Neural progenitor cell (in vitro differentiated cells): ENCODE results near the gene SORBS2. TPM values are rescaled to one million over a fixed set of nuclear protein-coding genes. Genes with fewer than 3 reads are reported as not detected.

Experiments
- DNase-seq: peaks from one replicate; pipeline ENCODE4 v3.0.0-alpha.2; 2016; ENCODE audit warnings: low spot score
- H2AFZ ChIP-seq: fragments of 200-600 bp; sonication (generic); replicated peaks from 2 replicates; pipeline ENCODE4 v1.6.1; 2016; ENCODE audit warnings: antibody characterized with exemption
- H3F3A ChIP-seq: fragments of 200-600 bp; sonication (generic); 2 replicates; pipeline ENCODE4 v1.6.1; 2016; ENCODE audit warnings: antibody characterized with exemption, low read depth
- H3K27ac ChIP-seq: fragments of 200-600 bp; sonication (generic); 2 replicates; pipeline ENCODE4 v1.5.1; 2016; ENCODE audit warnings: mild to moderate bottlenecking
- H3K27me3 ChIP-seq: fragments of 200-600 bp; sonication (generic); 2 replicates; pipeline ENCODE4 v1.6.1; 2016; ENCODE audit warnings: mild to moderate bottlenecking, moderate library complexity
- H3K36me3 ChIP-seq: fragments of 200-600 bp; sonication (generic); 2 replicates; pipeline ENCODE4 v1.5.1; 2016
- H3K4me1 ChIP-seq: fragments of 200-600 bp; sonication (generic); 2 replicates; pipeline ENCODE4 v1.6.1; 2016; ENCODE audit warnings: mixed run types
- H3K4me2 ChIP-seq: fragments of 200-600 bp; sonication (generic); 2 replicates; pipeline ENCODE4 v1.6.1; 2016
- H3K4me3 ChIP-seq: fragments of 200-600 bp; sonication (generic); 2 replicates; pipeline ENCODE4 v1.5.1; 2016
- H3K79me2 ChIP-seq: fragments of 200-600 bp; sonication (generic); 2 replicates; pipeline ENCODE4 v1.6.1; 2016; ENCODE audit warnings: low read depth
- H3K9ac ChIP-seq: fragments of 200-600 bp; sonication (generic); 2 replicates; pipeline ENCODE4 v1.6.1; 2016
- H3K9me3 ChIP-seq: fragments of 200-600 bp; sonication (generic); 2 replicates; pipeline ENCODE4 v1.5.1; 2016; ENCODE audit warnings: low read depth
- H4K20me1 ChIP-seq: fragments of 200-600 bp; sonication (generic); 2 replicates; pipeline ENCODE4 v1.6.1; 2016; ENCODE audit warnings: low read depth
- H3K27ac Mint-ChIP-seq: 3 replicates; pipeline ENCODE4 v1.8.0; 2021; ENCODE audit warnings: mixed read lengths
- H3K27me3 Mint-ChIP-seq: 2 replicates; pipeline ENCODE4 v1.8.0; 2022; ENCODE audit warnings: low read depth, mild to moderate bottlenecking, inconsistent platforms, moderate library complexity, mixed read lengths; ENCODE audit not compliant: insufficient read depth
- H3K36me3 Mint-ChIP-seq: 3 replicates; pipeline ENCODE4 v1.8.0; 2021; ENCODE audit warnings: mixed read lengths
- H3K4me1 Mint-ChIP-seq: 3 replicates; pipeline ENCODE4 v1.8.0; 2021; ENCODE audit warnings: mixed read lengths
- H3K4me3 Mint-ChIP-seq: 3 replicates; pipeline ENCODE4 v1.8.0; 2021; ENCODE audit warnings: mild to moderate bottlenecking, moderate library complexity, mixed read lengths
- H3K9me3 Mint-ChIP-seq: 3 replicates; pipeline ENCODE4 v1.8.0; 2020; ENCODE audit warnings: mixed read lengths
- EZH2 ChIP-seq: fragments of 200-600 bp; sonication (generic); IDR thresholded peaks from 2 replicates; pipeline ENCODE4 v1.6.1; 2017; ENCODE audit warnings: antibody characterized with exemption, mild to moderate bottlenecking, moderate library complexity
- EZH2phosphoT487 ChIP-seq: fragments of 200-600 bp; sonication (generic); IDR thresholded peaks from 2 replicates; pipeline ENCODE4 v1.6.1; 2017; ENCODE audit warnings: antibody characterized with exemption
- total RNA-seq: library from RNA; depleted of rRNA; stranded (reverse); fragments of >200 nt; gene quantifications from 2 replicates; pipeline ENCODE4 v1.2.3, GENCODE V29; 2015; ENCODE audit warnings: low replicate concordance
- TF ChIP-seq, protein P1 (sequence below): fragments of 200-600 bp; sonication (generic); IDR thresholded peaks from 2 replicates; pipeline ENCODE4 v1.5.1; 2017; ENCODE audit warnings: antibody characterized with exemption, mild to moderate bottlenecking

Gene SORBS2
- total RNA-seq, 1 donor from 2014 or later: 15.7 TPM

DNA sequence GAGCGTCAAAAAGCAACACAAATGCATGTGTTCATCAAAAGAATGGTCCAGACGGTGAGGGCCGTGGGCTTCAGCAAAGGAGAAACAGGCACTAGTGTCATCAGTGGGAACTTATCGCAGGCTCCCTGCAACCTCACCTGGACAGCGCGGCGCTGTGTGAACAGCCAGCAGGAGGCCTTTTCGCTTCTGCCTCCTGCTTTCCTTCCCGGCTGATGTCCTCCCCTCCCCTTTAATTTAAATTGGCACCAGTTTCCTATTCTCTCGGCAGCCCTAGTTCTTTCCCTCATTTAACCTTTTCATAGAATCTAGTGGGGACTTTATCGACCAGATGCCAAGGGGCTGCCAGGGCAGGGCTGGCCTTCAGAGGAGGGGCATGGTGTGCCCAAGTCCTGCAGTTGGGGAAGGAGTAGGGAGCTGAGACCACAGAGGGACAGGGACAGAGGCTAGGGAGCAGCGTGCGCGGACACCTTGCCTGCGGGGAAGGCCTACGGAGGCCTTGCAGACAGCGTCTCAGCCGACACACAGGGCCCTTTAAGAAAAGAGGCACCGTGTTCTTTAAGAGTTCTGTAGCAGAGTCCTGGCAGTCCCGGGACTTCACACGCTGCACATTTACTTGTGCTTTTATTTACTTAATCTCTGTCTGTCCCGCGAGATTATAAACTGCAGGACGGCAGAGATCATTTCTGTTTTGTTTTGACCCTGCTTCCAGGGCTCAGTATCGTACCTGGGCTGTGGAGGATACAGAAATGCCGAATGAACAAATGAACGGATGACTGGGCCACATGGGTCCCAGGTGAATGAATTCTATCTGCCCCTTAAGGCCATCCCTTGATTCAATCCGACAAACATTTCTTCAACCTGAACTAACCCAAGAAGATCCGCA is 8.4 kb upstream of the SORBS2 start:
- peak; percentile 26 for DNase-seq
- peaks cover 6% of the 10 kb centered on the region for H3K27me3 Mint-ChIP-seq
- H3K36me3 Mint-ChIP-seq: no peaks in the 10 kb centered on the region
- H3K9ac ChIP-seq: no peak overlapping the region
- no peak for TF ChIP-seq EZH2
- TF ChIP-seq EZH2phosphoT487: no peak
- TF ChIP-seq, protein P1, sequence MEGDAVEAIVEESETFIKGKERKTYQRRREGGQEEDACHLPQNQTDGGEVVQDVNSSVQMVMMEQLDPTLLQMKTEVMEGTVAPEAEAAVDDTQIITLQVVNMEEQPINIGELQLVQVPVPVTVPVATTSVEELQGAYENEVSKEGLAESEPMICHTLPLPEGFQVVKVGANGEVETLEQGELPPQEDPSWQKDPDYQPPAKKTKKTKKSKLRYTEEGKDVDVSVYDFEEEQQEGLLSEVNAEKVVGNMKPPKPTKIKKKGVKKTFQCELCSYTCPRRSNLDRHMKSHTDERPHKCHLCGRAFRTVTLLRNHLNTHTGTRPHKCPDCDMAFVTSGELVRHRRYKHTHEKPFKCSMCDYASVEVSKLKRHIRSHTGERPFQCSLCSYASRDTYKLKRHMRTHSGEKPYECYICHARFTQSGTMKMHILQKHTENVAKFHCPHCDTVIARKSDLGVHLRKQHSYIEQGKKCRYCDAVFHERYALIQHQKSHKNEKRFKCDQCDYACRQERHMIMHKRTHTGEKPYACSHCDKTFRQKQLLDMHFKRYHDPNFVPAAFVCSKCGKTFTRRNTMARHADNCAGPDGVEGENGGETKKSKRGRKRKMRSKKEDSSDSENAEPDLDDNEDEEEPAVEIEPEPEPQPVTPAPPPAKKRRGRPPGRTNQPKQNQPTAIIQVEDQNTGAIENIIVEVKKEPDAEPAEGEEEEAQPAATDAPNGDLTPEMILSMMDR: no peak
- H4K20me1 ChIP-seq: no peaks in the 10 kb centered on the region
- no peaks in the 10 kb centered on the region for H3K36me3 ChIP-seq
- H3K9me3 ChIP-seq: no peaks in the 10 kb centered on the region
- peaks cover 25% of the 10 kb centered on the region for H3K4me1 Mint-ChIP-seq
- H3K4me2 ChIP-seq: no peak overlapping the region
- H3K27ac ChIP-seq: peak overlapping the region; percentile 56
- no peaks in the 10 kb centered on the region for H3K27me3 ChIP-seq
- H3F3A ChIP-seq: peaks cover 13% of the 10 kb centered on the region
- peaks cover 9% of the 10 kb centered on the region for H3K9me3 Mint-ChIP-seq
- no peak overlapping the region for H3K4me3 ChIP-seq
- peak overlapping the region; percentile 99 for H2AFZ ChIP-seq
- no peak overlapping the region for H3K4me3 Mint-ChIP-seq
- peaks cover 14% of the 10 kb centered on the region for H3K4me1 ChIP-seq
- H3K27ac Mint-ChIP-seq: peak overlapping the region; percentile 93
- no peaks in the 10 kb centered on the region for H3K79me2 ChIP-seq

DNA sequence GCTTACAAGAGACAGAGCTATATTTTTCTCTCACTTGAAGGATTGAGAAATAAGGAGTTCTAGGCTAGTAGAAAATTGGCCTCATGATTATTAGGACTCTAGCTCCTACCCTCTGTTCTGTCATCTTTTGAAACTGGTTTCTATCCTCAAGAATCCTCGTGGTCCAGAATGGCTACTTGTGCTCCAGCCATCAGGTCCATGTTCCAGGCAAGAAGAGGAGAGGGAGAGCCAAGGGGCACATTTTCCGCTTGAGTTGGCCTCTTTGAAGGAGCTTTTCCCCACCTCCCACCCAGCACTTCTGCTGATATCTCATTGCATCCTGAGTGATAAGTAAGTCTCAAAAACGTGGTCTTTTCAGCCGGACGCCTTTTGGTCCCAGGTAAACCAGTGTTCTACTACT is 7.2 kb upstream of the SORBS2 start:
- Mint-ChIP-seq H3K9me3 (peaks cover 9% of the 10 kb centered on the region), H3K27me3 (peaks cover 10% of the 10 kb centered on the region), H3K4me3 (no peak overlapping the region), H3K4me1 (peaks cover 28% of the 10 kb centered on the region), H3K36me3 (no peaks in the 10 kb centered on the region), H3K27ac (no peak overlapping the region)
- H3K9me3 ChIP-seq: no peaks in the 10 kb centered on the region
- H3K27ac ChIP-seq: no peak overlapping the region
- H2AFZ ChIP-seq: no peak overlapping the region
- H4K20me1 ChIP-seq: no peaks in the 10 kb centered on the region
- peaks cover 14% of the 10 kb centered on the region for H3K4me1 ChIP-seq
- H3F3A ChIP-seq: peaks cover 13% of the 10 kb centered on the region
- no peak overlapping the region for H3K4me2 ChIP-seq
- H3K79me2 ChIP-seq: no peaks in the 10 kb centered on the region
- DNase-seq: no peak
- no peak overlapping the region for H3K9ac ChIP-seq
- no peaks in the 10 kb centered on the region for H3K27me3 ChIP-seq
- H3K4me3 ChIP-seq: no peak overlapping the region
- no peaks in the 10 kb centered on the region for H3K36me3 ChIP-seq
- TF ChIP-seq EZH2phosphoT487: no peak
- TF ChIP-seq EZH2: no peak
- TF ChIP-seq, protein P1: no peak

DNA sequence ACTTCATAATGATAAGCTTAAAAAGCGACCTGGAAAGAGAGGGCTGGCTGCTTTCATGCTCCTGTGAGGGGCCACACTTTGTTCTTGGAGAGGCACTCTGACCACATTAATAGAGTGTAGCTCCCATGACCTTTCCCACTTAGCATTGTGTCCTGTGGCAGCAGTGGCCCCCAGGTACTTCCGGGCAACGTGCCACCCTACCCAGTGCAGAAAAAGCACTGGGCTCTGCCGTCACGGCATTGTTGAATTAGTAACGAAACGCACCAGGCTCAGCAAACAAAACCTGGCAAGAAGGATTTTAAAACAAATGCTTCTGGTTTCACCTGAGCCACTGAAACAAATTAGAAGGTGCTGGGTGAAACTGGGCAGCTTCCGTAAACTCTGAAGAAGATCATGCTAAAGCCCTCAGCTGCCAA is 5.4 kb upstream of the SORBS2 start:
- no peaks in the 10 kb centered on the region for H3K9me3 ChIP-seq
- no peak for DNase-seq
- H4K20me1 ChIP-seq: no peaks in the 10 kb centered on the region
- H3K4me1 ChIP-seq: peaks cover 17% of the 10 kb centered on the region
- no peak overlapping the region for H2AFZ ChIP-seq
- Mint-ChIP-seq H3K9me3 (peaks cover 7% of the 10 kb centered on the region), H3K4me1 (peaks cover 38% of the 10 kb centered on the region), H3K36me3 (no peaks in the 10 kb centered on the region), H3K4me3 (no peak overlapping the region), H3K27me3 (peaks cover 8% of the 10 kb centered on the region), H3K27ac (peak overlapping the region; percentile 83)
- H3K79me2 ChIP-seq: no peaks in the 10 kb centered on the region
- no peak overlapping the region for H3K4me3 ChIP-seq
- no peaks in the 10 kb centered on the region for H3K36me3 ChIP-seq
- H3K27ac ChIP-seq: no peak overlapping the region
- TF ChIP-seq, protein P1: no peak
- TF ChIP-seq EZH2 (no peak), EZH2phosphoT487 (no peak)
- no peak overlapping the region for H3K9ac ChIP-seq
- H3K27me3 ChIP-seq: no peaks in the 10 kb centered on the region
- H3F3A ChIP-seq: peaks cover 13% of the 10 kb centered on the region
- no peak overlapping the region for H3K4me2 ChIP-seq
